Sigmoid colon (tissue), 3 donors: ENCODE data around the gene HS3ST4.

Experiments used
- POLR2A ChIP-seq, 2 donors: fragments of 450-650 bp; IDR thresholded peaks; one replicate each; pipeline ENCODE4 v1.6.1; 2016; ENCODE audit warnings: antibody characterized with exemption in 2 of 2, mild to moderate bottlenecking in 2 of 2, moderate library complexity in 2 of 2
- TF ChIP-seq, protein P1 (sequence below), 4 experiments: fragments of 450-650 bp in 3 of 4; fragments of 200-600 bp in 1 of 4; IDR thresholded peaks; one replicate each; pipeline ENCODE4 v1.5.1; 2016 to 2019; ENCODE audit warnings: antibody characterized with exemption in 4 of 4, mild to moderate bottlenecking in 3 of 4, moderate library complexity in 2 of 4

GRCh38 chr16:25713785-25714570 is 22.2 kb downstream of the HS3ST4 start:
- no peak for TF ChIP-seq POLR2A (IDR thresholded peaks at IDR 0.05)
- TF ChIP-seq, protein P1, sequence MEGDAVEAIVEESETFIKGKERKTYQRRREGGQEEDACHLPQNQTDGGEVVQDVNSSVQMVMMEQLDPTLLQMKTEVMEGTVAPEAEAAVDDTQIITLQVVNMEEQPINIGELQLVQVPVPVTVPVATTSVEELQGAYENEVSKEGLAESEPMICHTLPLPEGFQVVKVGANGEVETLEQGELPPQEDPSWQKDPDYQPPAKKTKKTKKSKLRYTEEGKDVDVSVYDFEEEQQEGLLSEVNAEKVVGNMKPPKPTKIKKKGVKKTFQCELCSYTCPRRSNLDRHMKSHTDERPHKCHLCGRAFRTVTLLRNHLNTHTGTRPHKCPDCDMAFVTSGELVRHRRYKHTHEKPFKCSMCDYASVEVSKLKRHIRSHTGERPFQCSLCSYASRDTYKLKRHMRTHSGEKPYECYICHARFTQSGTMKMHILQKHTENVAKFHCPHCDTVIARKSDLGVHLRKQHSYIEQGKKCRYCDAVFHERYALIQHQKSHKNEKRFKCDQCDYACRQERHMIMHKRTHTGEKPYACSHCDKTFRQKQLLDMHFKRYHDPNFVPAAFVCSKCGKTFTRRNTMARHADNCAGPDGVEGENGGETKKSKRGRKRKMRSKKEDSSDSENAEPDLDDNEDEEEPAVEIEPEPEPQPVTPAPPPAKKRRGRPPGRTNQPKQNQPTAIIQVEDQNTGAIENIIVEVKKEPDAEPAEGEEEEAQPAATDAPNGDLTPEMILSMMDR (IDR thresholded peaks at IDR 0.05): no peak
